ENCODE measurements around the gene SUN3.
"Not testable (repeated sequence)": the region's sequence is repeated elsewhere in the genome, so short reads cannot be mapped to it uniquely, and the experiment has no call there.

Gene SUN3

GRCh38 chr7:47944536-47945260 is 84.2 kb downstream of the SUN3 start:
- no peak for DNase-seq (ENCODE audit: low spot score)
- no peak for TF ChIP-seq CTCF (IDR thresholded peaks at IDR 0.05; ENCODE audit: extremely low read depth, missing control alignments)

- DNase-seq (ENCODE audit: low spot score), result no peak
- TF ChIP-seq CTCF (IDR thresholded peaks at IDR 0.05; ENCODE audit: extremely low read depth, missing control alignments), result no peak
Observed at GRCh38 chr7:47943676-47944474, 85.0 kb downstream of the SUN3 start.

- DNase-seq (ENCODE audit: low spot score), result not testable (repeated sequence)
Observed at GRCh38 chr7:47942651-47943050, 86.3 kb downstream of the SUN3 start.

GRCh38 chr7:47942132-47942531 is 86.8 kb downstream of the SUN3 start:
- no peak for DNase-seq (ENCODE audit: low spot score)

GRCh38 chr7:47941136-47941844 is 87.6 kb downstream of the SUN3 start:
- DNase-seq (ENCODE audit: low spot score), result no peak
- TF ChIP-seq CTCF (IDR thresholded peaks at IDR 0.05; ENCODE audit: extremely low read depth, missing control alignments), result no peak

More at GRCh38 chr7:47942132-47942531, 86.8 kb downstream of the SUN3 start:
- no peak for TF ChIP-seq CTCF (IDR thresholded peaks at IDR 0.05; ENCODE audit: extremely low read depth, missing control alignments)

GRCh38 chr7:47940088-47941013 is 88.6 kb downstream of the SUN3 start:
- no peak for DNase-seq (ENCODE audit: low spot score)
- no peak for TF ChIP-seq CTCF (IDR thresholded peaks at IDR 0.05; ENCODE audit: extremely low read depth, missing control alignments)

- no peak for DNase-seq (ENCODE audit: low spot score)
- no peak for TF ChIP-seq CTCF (IDR thresholded peaks at IDR 0.05; ENCODE audit: extremely low read depth, missing control alignments)
Observed at GRCh38 chr7:47939425-47940036, 89.4 kb downstream of the SUN3 start.

Data from GM20000 (cell line).